GM21825 (cell line): ENCODE data around the gene CABCOCO1.

Source experiments
- ATAC-seq: cut with Tn5 transposase; IDR thresholded peaks from one replicate; pipeline ENCODE4 v1.9.1; 2021; ENCODE audit warnings: mild to moderate bottlenecking, moderate library complexity; ENCODE audit not compliant: unreplicated experiment

CABCOCO1 gene

DNA sequence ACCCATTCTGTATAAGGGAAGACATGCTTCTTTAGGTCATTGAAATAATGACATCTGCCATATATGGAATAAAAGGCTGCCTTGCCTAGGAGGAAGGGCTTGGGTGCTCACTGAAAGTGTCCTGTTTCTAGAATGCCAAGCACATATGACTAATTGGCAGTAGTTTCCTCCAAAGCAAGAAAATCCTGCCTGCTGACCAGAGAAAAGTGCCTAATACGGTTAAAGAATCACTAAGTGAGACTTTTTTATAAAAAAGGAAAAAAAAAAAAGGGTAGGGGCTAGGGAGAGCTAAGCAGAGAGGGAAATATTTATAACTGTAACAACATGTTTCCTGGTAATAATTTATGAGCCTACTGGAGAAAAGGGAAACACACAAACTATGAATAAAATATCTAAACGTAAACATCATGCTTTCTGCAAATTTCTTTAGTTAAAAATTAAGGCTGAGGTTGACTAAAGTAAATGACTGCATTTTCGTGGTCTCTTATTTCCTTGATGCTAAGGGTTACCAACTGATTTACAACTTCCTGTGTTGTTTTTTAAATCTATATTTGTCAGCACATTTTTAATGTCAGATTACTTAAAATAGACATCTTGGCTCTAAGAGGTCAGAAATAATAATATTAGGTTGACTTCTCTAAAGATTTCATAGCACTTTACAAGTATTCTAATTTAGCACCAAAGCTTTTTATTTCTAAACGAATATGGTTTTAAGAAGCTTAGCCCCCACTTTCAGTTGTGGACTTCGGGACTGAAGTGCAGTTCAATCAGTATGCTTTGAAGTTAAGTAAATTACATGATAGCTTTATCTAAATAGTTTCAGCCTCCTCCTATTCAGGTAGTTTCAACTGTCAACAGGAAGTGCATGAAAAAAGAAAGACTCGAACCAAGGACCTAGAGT is 89.6 kb downstream of the CABCOCO1 start:
- ATAC-seq: peak; percentile 51

DNA sequence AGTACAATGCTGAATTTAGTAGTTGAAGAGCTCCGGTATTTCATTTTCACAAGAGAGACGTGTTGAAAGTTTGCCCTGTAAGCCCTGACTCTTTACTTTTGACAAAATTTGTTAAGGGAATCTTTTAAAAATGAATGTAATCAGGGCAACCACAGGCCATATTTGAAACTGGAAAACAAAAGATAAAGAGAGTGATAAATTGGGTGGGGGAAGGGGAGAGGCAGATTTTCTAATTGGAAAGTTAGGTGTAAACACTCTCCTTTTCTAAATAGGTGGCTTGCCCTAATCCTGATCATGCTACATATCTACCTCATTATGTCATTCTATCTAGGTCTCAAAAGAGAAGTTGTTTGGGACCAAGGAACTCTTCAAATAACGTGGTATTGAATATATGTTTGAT is 90.7 kb downstream of the CABCOCO1 start:
- no peak for ATAC-seq

DNA sequence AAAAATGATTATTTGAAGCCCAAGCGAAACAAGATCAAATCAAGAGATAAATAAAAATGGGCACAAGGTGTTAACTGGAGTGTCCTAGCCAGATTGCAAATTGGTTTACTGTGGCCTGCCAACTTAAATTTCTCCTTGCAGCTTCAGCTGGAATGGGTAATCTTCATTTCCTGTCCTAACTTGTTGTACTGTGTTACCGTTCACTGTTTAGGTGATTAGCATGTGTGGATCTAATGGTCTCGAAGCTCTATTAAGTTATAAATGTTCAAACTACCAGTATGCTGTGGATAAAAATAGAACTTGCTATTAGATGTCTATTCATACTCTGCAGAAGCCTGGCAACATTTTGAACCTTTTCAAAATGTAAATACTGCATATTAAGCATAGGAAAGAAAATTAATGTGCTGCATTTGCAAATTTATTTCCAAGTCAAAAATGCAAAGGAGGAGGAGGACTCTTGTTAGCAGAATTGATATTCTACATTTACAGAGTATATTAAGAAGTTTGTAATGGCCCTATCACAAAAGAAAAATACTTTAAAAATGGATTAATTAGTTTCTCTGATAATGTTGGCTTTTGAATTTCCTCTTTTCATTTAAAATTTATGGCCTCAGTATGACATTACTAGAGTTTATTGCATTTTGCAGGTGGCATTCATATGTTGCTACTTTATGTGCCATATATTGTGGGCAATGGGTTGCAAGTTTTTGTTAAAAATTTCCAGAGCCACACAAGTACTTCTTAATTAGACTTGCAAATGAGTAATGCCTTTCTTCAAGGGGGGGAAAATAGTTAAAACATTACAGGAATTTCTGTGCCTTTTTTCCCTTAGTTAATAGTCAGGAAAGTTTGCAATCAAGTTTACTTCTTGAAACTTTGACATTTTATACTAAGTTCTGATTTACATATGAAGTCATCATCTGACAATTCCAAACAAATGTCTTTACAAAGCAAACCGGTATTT is 92.1 kb downstream of the CABCOCO1 start:
- ATAC-seq: no peak

DNA sequence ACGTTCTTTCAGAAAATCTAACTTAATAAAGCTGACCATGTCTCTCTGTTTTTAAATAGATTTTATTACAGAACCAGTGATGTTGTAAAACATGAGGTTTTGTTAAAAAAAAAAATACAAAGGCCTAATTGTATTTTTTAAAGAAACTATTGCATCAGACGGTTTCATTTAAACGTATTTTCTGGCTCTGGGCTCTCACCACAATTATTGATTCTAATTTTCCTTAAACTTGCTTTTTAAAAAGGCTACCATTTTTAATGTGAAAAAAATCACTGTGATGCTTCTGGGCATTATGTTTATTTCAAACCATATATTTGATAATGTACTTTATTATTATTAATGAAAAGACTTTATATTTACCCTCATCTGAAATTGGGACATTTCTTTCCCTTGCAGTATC is 94.3 kb downstream of the CABCOCO1 start:
- ATAC-seq: no peak

DNA sequence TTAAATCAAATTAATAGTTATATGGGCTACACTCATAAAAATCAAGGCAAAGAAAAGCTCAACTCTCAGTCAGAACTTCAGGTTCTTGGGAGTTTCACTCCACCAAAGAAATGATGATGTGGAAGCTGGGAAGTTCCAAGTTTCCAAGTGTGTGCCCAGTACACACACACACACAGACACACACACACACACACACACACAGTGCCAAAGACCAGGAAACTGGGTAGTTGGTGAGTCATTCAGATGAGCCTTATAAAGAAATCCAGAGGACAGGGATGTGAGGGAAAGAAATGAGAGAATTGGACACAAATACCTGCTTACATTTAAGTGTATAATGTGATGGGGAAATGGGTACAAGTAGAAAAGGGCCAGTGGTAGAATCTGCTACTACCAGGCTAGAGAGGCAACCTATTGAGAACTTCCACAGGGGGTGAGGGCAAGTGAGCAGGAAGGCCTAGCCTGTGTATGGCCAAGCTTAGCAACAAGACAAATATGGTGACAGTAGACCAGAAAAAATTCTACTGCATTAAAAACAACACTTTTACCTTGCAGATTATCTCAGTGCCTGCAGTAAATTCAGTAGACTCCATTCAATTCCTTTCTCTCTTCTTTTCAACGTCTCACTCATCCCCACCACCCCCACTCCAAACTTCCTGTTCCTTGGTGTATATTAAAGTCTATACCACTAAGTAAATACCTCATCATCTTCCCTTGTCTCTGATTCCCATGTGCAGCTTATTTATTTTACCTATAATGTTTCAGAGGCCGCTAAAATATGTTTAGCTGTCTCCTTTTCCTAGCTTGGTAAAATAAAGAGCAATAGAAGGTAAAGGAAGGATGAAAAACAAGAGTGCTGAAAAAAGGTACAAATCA is 95.0 kb downstream of the CABCOCO1 start:
- no peak for ATAC-seq

DNA sequence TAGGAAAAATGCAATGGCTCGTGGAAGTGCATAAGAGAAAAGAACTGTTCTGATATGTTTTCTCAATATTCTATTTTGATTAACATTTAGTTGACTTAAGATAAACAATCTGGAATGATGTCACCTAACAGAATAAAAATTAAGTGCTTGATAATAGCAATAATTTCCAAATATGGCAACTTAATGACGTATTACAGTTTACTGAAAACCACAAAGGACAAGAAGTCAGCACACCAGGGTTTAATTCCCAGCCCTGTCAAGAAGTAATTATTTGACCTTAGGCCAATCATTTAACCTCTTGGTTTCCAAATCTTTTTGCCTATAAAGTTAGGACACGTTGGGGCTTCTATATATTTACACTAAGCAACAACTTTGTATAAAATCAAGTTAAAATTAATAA is 95.7 kb downstream of the CABCOCO1 start:
- no peak for ATAC-seq

DNA sequence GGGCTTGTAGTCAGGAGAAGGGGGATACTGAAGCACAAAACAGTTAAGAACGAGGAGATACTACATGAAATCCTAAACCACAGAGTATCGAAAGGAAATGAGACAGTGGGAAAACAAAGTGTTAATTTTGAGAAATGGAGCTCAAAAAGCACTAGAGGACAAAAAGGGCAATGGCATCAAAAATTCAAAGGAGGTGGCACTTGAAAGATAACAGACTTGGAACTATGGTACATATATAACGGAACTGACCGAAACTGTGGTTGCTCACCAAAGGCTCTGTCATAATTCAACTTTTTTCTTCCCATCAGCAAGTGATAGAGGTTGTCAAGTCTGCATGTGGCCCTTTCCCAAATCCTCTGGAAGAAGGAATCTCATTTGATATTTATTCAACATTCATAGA is 97.0 kb downstream of the CABCOCO1 start:
- ATAC-seq: no peak

DNA sequence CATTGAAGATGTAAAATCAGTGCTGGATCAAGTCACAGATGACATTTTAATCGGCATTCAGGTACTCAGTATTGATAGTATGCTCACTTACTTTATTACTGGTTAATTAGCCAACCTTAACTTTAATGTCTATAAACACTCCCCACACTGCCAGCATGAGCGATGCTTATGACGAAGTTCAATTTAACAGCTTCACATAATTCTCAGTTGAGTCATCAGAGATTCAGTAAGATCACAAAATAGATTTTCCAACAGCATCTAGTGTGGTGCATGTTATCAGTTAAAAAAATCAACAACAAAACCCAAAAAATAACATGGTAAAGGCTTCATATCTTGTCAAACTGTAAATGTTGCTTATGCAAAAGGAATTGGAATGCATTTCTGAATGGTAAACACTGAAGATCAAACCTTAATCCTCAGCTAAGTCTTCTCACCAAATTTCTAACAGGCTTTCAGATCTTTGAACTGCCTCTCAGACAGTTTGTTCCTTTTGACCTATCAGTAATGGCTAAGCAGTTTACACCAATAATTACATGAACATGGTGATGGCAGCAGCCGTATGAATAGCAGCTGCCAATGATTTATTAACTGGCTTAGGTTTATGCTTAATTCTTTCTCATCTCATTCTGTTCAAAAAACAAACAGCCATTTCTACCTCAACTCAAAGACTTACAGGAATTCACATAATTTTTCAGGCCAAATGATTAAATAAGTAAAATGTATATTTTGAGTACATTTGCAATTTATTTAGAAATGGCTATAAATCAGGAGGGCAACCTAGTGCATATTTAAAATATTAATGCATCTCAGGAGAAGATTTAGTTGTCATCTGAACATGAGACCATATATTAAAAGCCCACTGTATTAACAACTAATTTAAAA is 98.5 kb downstream of the CABCOCO1 start:
- ATAC-seq: no peak

DNA sequence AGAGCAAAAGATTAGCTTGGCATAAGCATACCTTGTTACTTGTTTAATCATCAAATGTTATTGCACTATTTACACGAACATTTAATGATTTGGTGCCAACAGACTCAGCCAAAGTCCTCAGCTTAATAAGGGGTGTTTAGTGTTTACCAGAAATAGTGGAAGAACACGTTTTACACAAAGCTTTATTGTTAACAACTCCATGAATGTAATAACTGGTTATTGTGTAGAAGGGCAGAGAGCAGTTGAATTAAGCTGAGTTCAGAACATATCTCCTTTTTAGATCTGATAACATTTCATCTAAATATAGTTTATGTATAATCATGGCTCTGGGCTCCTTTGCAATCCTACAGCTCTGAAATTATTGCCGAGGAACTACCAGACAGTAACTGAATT is 99.1 kb downstream of the CABCOCO1 start:
- no peak for ATAC-seq

DNA sequence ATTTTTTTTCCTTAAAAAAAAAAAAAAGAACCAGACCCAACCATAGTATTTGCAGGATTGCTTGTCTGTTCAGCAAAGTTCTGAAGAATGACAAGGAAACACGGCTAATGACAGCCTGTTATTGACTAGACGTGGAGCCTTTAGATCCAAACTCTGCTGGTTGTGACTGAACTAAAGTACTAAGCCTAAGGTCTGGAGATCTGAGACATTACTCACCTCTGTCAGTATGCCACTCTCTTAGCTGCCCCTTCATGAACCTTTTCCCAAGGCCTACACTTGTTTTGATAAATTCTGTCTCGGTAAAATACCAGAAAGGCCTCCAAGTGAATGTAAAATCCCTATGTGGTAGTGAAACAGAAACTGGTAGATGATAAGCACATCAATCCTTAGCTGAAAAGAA is 101.0 kb downstream of the CABCOCO1 start:
- no peak for ATAC-seq

DNA sequence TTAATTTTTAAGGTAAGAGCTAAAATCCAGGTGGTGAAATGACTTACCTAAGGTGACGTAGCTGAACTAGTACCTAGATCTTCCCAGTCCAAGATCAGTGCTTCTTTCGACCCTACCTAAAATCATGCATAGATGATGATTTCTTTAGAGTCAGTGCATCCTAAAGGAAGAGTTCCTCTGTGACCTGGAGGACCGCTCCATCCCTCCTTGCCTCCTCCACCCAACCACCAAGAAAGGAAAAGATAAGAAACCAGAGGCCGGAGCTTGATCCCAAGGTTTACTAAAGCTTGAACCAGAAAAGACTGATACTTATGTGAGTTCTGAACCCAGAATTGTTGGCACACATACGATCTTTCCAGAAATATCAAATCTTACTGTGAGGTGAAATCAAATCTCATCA is 101.8 kb downstream of the CABCOCO1 start:
- no peak for ATAC-seq

DNA sequence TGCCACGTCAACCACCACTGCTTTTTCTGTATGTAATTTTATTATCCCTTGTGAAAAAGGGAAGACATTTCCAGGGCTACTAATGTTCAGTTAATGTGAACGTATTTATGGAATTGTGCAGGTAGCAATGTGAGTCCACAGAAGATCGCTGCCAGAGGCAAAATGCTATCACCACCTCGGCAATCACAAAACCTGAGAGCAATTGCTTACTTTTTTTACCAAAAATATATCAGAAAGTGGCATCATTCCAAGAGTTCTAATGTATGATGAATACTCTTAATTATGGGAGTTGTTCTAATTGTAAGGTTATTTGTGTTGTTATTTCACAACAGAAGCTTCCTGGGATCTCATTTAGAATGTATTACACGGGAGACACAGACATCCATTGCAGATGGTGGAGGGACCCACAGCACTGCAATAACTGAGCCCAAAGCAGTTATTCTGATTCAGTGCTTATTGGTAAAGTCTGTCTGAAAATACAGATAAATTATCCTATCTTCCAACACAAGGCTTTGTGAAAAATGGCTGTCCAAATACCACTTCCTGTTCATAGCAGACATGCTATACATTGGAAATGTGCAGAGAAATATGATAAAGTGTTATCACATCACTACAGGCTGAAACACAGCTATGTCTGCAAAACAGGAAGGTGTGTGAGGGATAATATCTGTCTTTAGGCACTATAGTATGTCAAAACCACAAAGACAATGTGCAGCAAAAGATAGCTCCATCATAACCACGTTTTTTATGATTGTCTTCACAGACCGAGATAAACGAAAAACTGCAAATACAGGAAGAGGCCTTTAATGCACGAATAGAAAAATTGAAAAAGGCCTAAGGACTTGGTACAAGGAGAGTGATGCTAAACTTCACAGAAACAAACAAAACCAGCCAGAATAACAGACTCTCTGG is 102.7 kb downstream of the CABCOCO1 start:
- ATAC-seq: no peak

DNA sequence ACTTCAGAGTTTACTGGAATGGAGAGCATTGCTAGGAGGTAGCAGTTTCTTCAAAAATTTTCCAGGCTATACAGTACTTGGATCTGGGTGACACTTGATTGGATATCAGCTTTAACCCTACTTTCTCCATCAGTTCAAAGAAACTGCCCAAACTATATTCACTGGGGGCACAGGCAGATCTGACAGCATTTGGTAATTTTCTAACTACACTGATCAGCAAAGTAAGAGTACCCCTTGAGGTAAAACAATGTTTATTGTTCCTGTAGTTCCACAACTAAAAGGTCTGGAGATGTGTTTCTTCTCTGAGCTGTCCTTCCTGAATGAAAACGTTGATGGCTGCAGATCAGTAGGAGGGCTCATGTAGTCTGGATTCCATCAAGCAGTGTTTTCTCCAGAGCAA is 104.2 kb downstream of the CABCOCO1 start:
- no peak for ATAC-seq

DNA sequence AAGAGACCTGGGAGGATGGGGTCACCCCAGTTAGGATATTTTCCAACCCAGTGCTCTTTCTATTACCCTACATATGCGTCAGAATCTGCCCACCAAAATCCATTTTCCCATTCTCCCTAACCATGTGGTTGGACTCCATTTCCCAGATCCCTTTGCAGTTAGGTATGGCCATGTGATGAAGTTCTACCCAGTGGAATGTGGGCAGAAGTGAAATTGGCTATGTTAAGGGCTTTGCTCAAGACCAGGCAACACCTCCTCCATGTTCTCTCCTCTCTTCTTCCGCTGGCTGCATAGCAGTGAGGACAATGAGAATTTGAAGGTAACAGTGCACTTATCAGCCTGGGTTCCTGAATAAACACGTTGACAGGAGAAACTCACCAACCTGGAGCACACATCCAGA is 111.3 kb downstream of the CABCOCO1 start:
- no peak for ATAC-seq

DNA sequence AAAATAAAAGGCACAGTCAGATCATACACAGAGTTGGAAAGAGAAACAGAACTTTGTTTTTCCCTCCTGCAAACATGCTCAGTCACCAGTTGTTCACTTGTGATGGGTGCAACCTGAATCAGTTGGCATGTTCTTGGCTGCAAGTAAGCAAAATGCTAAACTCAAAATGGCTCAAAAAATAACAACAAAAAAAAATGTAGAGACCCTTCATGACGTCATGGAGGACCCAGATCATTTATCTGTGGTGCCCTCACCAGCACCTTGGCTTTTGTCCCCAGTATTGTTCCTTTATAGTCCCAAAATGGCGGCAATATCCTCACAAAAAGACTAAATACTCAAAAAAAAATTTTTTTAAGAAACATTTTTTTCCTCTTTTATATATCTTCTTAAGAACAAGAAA is 112.4 kb downstream of the CABCOCO1 start:
- no peak for ATAC-seq

DNA sequence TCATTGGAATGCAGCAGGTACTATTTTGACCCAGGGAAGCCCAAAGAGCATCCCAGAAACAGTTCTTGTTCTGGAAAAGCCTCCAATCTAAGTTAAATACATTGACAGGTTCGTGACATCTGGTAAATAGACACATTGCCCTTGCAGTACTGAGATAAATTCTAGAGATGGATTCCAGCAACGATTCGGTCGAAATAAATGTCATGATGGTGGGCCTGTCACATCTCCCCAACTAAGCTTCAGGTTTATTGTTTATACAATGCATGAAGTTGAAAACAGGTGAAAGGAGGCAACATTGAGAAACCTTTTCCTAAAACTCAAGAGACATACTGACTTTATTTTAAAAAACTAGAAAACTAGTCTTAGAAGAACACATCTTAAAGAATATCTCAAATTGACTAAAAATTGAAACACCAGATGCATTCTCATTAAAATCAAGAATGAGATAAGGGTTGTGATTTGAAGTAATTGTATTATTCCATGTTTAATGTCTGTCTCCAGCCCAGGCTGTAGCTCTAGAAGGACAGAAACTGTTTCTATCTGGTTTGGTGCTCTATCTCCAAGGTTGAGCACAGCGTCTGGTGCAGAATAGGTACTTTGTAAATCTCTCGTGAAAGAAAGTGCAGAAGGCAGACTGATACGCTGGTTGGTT is 114.0 kb downstream of the CABCOCO1 start:
- ATAC-seq: no peak

DNA sequence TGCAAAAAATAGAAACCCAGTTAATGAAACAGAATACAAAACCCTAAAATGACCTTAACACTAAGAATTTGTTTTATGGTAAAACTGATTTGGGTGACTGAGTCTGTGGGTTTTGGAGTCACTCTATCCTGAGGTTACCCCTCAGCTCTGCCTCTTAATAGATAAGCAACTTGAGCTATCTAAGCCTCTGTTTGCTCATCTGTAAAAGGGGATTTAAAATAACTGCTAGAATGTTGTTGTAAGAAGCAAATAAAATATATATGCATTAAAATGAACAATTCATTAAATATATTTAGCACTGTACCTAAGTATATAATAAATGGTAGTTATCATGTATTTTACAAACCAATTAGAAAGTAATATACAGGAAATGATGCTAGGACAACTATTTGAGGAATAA is 115.4 kb downstream of the CABCOCO1 start:
- no peak for ATAC-seq

DNA sequence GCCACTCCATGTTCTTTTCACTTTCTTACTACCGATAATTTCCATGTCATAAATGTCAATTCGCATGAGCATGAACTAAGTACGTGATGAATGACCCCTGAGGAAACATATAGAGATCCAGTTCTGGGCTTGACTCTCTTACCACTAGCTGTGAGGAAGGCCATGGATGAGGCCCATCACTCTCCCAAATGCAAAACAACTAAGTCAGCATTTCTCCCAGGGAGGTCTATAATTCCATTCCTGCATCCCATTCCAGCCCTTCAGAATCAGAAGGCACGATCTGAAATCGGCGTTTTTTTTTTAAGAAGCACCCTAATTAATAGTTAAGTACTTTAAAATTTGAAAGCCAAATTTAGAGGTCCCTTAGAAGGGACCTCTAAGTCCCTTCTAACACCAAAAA is 116.5 kb downstream of the CABCOCO1 start:
- no peak for ATAC-seq
